Fibroblast of lung (primary cell): Measurements from ENCODE around the gene ZIK1. TPM values are rescaled to one million over a fixed set of nuclear protein-coding genes. Genes with fewer than 3 reads are reported as not detected.

ENCODE experiments used
- DNase-seq, 2 donors: peaks; one replicate each; pipeline versions ENCODE4 v3.0.0 to v3.0.0-alpha.2; 2010; ENCODE audit warnings: low read depth in 2 of 2
- H2AFZ ChIP-seq: 2 replicates; pipeline ENCODE4 v1.5.1; 2012; ENCODE audit warnings: low read length, control low read depth, inconsistent platforms
- H3K27ac ChIP-seq: 2 replicates; pipeline ENCODE4 v1.5.1; 2011; ENCODE audit warnings: low read length, control low read depth; ENCODE audit not compliant: insufficient read depth
- H3K27me3 ChIP-seq: 2 replicates; pipeline ENCODE4 v1.5.1; 2011; ENCODE audit warnings: mild to moderate bottlenecking, low read length; ENCODE audit not compliant: control insufficient read depth, insufficient read depth
- H3K36me3 ChIP-seq: 2 replicates; pipeline ENCODE4 v1.5.1; 2011; ENCODE audit warnings: low read length; ENCODE audit not compliant: control insufficient read depth, insufficient read depth
- H3K4me1 ChIP-seq: 2 replicates; pipeline ENCODE4 v1.5.1; 2011; ENCODE audit warnings: low read length; ENCODE audit not compliant: control insufficient read depth, insufficient read depth; ENCODE audit errors: extremely low read depth
- H3K4me2 ChIP-seq: 2 replicates; pipeline ENCODE4 v1.5.1; 2011; ENCODE audit warnings: low read length, control low read depth; ENCODE audit not compliant: insufficient read depth; ENCODE audit errors: extremely low read depth
- H3K4me3 ChIP-seq, 4 experiments: fragments of 200-600 bp in 1 of 4; sonication (generic) in 1 of 4; replicated peaks in 1 of 4; 2 replicates each; pipeline ENCODE4 v1.5.1; 2011 to 2016; ENCODE audit warnings: low read length in 4 of 4, low read depth in 3 of 4, mild to moderate bottlenecking in 3 of 4, control low read depth in 2 of 4, inconsistent platforms in 1 of 4, mixed read lengths in 1 of 4; ENCODE audit not compliant: insufficient read depth in 1 of 4; ENCODE audit errors: control extremely low read depth in 1 of 4
- H3K79me2 ChIP-seq: 2 replicates; pipeline ENCODE4 v1.5.1; 2012; ENCODE audit warnings: mild to moderate bottlenecking, low read length, inconsistent platforms; ENCODE audit not compliant: control insufficient read depth, insufficient read depth
- H3K9ac ChIP-seq: 2 replicates; pipeline ENCODE4 v1.5.1; 2011; ENCODE audit warnings: mild to moderate bottlenecking, low read length, control low read depth; ENCODE audit not compliant: insufficient read depth
- H3K9me3 ChIP-seq: 2 replicates; pipeline ENCODE4 v1.5.1; 2012; ENCODE audit warnings: low read depth, low read length; ENCODE audit not compliant: control insufficient read depth, insufficient read depth
- H4K20me1 ChIP-seq: 2 replicates; pipeline ENCODE4 v1.5.1; 2011; ENCODE audit warnings: low read length; ENCODE audit not compliant: control insufficient read depth, insufficient read depth; ENCODE audit errors: extremely low read depth
- EZH2 ChIP-seq: IDR thresholded peaks from 2 replicates; pipeline ENCODE4 v1.5.1; 2012; ENCODE audit warnings: low read length, control low read depth, mild to moderate bottlenecking; ENCODE audit errors: missing control alignments
- polyA plus RNA-seq, 2 donors: library from polyadenylated mRNA; depleted of rRNA in 1 of 2; stranded (reverse) in 1 of 2; unstranded in 1 of 2; fragments of >200 nt; gene quantifications; 2 replicates each; pipeline ENCODE4 v1.2.1, GENCODE V29; 2011 to 2012; ENCODE audit warnings: missing spikeins in 1 of 2
- total RNA-seq: library from RNA; depleted of rRNA; stranded (reverse); fragments of >200 nt; gene quantifications from 2 replicates; pipeline ENCODE4 v1.2.1, GENCODE V29; 2014
- TF ChIP-seq, protein P1 (sequence below), 2 donors: IDR thresholded peaks in 1 of 2; conservative IDR thresholded peaks in 1 of 2; 1 replicate in 1 of 2; 2 replicates in 1 of 2; pipeline ENCODE4 v1.5.1; 2011 to 2012; ENCODE audit warnings: low read length in 2 of 2, control low read depth in 1 of 2, inconsistent platforms in 1 of 2, low read depth in 1 of 2, mild to moderate bottlenecking in 1 of 2

Gene ZIK1
- total and polyA plus RNA-seq, 2 donors (not counting 1 experiment from before 2014, with no cell fraction given), result 3.9 to 7.1 TPM

DNA sequence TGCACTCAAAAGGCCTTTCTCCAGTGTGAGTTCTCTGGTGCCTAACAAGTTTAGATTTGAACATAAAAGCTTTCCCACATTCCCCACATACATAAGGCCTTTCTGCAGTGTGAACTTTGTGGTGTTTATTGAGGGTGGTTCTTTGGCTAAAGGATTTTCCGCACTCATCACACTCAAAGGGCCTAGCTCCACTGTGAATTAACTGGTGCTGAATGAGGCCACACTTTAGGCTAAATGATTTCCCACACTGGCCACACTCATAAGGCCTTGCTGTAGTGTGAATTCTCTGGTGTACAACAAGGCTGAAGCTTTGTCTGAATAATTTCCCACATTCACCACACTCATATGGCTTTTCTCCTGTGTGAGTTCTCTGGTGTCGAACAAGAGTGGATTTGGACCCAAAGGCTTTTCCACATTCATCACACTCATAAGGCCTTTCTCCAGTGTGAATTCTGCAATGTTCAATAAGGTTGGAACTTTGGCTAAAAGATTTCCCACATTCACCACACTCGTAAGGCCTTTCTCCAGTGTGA lies 11.5 kb upstream of the ZIK1 start:
- H3K9ac ChIP-seq, result no peak overlapping the region
- TF ChIP-seq EZH2, result no peak
- TF ChIP-seq, protein P1, sequence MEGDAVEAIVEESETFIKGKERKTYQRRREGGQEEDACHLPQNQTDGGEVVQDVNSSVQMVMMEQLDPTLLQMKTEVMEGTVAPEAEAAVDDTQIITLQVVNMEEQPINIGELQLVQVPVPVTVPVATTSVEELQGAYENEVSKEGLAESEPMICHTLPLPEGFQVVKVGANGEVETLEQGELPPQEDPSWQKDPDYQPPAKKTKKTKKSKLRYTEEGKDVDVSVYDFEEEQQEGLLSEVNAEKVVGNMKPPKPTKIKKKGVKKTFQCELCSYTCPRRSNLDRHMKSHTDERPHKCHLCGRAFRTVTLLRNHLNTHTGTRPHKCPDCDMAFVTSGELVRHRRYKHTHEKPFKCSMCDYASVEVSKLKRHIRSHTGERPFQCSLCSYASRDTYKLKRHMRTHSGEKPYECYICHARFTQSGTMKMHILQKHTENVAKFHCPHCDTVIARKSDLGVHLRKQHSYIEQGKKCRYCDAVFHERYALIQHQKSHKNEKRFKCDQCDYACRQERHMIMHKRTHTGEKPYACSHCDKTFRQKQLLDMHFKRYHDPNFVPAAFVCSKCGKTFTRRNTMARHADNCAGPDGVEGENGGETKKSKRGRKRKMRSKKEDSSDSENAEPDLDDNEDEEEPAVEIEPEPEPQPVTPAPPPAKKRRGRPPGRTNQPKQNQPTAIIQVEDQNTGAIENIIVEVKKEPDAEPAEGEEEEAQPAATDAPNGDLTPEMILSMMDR (conservative IDR thresholded peaks at IDR 0.05 in 1 of 2, IDR thresholded peaks at IDR 0.05 in 1 of 2; ENCODE audit: low read depth in 1 of 2, low read length in 2 of 2), result no peak
- H3K79me2 ChIP-seq, result peaks cover 7% of the 10 kb centered on the region
- no peak overlapping the region for H3K4me3 ChIP-seq
- no peaks in the 10 kb centered on the region for H4K20me1 ChIP-seq
- no peak for DNase-seq
- no peak overlapping the region for H3K27ac ChIP-seq
- no peaks in the 10 kb centered on the region for H3K4me1 ChIP-seq
- peaks cover 22% of the 10 kb centered on the region for H3K9me3 ChIP-seq
- no peak overlapping the region for H2AFZ ChIP-seq
- H3K36me3 ChIP-seq, result peaks cover 22% of the 10 kb centered on the region
- no peaks in the 10 kb centered on the region for H3K27me3 ChIP-seq
- no peak overlapping the region for H3K4me2 ChIP-seq

DNA sequence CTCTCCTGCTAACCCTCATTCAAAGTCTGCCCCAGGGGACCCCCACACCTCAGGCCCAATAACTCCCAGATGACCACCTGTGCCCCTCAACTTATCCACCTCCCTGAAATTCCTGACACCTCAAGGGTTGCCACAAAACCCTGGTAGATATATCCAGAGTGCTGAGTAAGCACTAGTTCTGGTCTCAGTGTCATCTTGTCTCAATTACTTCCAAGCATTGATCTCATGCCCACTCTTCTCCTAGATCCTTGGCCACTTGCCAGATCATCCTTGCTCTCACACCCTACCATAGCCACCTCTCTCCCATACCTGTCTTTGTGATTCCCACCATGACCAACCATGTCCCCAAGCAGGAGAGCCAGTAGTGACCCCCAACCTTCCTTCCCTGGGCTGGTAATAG lies 7.3 kb upstream of the ZIK1 start:
- Histone ChIP-seq H3K27ac (no peak overlapping the region), H3K79me2 (peaks cover 13% of the 10 kb centered on the region), H3K27me3 (no peaks in the 10 kb centered on the region), H3K4me3 (no peak overlapping the region), H3K4me1 (peaks cover 2% of the 10 kb centered on the region), H3K36me3 (peaks cover 22% of the 10 kb centered on the region), H4K20me1 (no peaks in the 10 kb centered on the region), H3K4me2 (no peak overlapping the region), H3K9me3 (peaks cover 20% of the 10 kb centered on the region), H2AFZ (no peak overlapping the region), H3K9ac (no peak overlapping the region)
- DNase-seq, result no peak
- TF ChIP-seq, protein P1 (conservative IDR thresholded peaks at IDR 0.05 in 1 of 2, IDR thresholded peaks at IDR 0.05 in 1 of 2; ENCODE audit: low read depth in 1 of 2, low read length in 2 of 2), result no peak
- TF ChIP-seq EZH2, result no peak

DNA sequence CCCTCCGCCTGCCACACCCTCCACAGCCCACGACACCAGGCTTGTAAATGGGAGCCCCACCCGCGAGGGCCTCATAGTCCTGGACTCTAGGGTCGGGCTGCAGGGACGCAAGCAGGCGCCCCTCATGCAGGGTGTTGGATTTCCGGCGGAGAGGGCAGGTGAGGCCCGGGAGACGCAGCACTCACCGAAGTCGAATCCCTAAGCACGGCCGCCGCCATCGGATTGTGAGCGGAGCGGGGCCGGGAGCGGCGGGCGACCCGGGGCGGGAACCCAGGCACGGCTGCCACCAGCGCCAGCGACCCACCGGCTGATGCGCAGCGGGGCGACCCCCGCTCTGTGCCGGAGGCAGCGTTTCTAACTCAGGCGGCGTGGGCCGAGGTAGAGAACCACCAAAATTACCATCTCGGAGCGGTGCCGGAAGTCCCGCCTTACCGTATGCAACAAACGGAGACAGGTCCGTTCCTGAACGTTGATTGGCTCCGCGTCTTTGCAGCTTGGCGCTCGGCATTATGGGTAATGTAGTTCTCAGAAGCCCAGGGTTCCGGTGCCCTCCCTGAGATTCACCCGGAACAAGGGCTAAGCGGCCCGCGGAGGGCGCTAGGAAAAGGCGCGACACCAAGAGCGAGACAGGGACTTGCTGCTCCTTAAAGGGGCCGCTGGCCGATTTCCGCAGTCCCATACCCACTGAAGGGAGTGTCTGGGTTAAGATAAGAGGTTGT lies 5.3 kb upstream of the ZIK1 start, which contains the start of gene ZNF416:
Gene ZNF416 (minus strand): TSS at position 425 of the 719 bp plus-strand sequence. CDS start 207 bp downstream, at position 218.
- Histone ChIP-seq H3K4me1 (peaks cover 2% of the 10 kb centered on the region), H3K4me2 (peak within 1 kb of the TSS; percentile 83), H3K4me3 (peak within 1 kb of the TSS; percentile 75 to 95 (median 80)), H3K9ac (peak within 1 kb of the TSS; percentile 81), H3K79me2 (peaks cover 13% of the 10 kb centered on the region), H3K27me3 (no peaks in the 10 kb centered on the region), H3K36me3 (peaks cover 15% of the 10 kb centered on the region), H3K9me3 (peaks cover 8% of the 10 kb centered on the region), H4K20me1 (no peaks in the 10 kb centered on the region), H3K27ac (peak within 1 kb of the TSS; percentile 51), H2AFZ (peak within 1 kb of the TSS; percentile 92)
- DNase-seq, result peak; percentile 97 to 99
- TF ChIP-seq EZH2, result no peak
- TF ChIP-seq, protein P1 (conservative IDR thresholded peaks at IDR 0.05 in 1 of 2, IDR thresholded peaks at IDR 0.05 in 1 of 2; ENCODE audit: low read depth in 1 of 2, low read length in 2 of 2), result peak; percentile 13 to 18
